Measurements from ENCODE around the gene HNRNPUL2. TPM values are rescaled to one million over a fixed set of nuclear protein-coding genes. Genes with fewer than 3 reads are reported as not detected.

HNRNPUL2 gene
- total and polyA plus RNA-seq, 2 donors from 2014 or later = 37.1 to 49.0 TPM

DNA sequence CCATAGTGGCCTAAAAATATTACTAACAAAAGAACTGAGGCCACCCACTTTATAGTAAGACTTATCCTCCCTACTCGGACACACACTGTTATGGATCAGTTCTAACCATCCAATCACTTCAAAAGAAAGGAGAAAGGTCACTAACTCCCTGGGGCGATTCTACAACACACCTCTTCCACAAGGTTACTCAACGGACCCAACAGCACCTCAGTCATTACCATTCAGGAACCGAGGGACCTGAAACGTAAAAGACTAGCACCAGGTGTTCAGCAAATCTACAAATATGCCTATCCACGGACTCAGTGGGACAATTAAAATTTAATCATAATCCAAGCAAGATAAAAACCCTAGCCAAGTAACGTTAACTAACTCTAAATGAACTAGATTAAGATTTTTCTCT is 1.6 kb downstream of the HNRNPUL2 start:
- Histone ChIP-seq H3K27ac (ENCODE audit: low read depth in 2 of 2, low read length in 2 of 2) (peak overlapping the region; percentile 65 to 97), H3K36me3 (ENCODE audit: control insufficient read depth in 2 of 3, insufficient read depth in 3 of 3, low read length in 3 of 3) (peaks cover 12 to 35% (median 28%) of the 10 kb centered on the region in 3 donors)
- intact Hi-C loops (cut with DNase I) = no loop called here

DNA sequence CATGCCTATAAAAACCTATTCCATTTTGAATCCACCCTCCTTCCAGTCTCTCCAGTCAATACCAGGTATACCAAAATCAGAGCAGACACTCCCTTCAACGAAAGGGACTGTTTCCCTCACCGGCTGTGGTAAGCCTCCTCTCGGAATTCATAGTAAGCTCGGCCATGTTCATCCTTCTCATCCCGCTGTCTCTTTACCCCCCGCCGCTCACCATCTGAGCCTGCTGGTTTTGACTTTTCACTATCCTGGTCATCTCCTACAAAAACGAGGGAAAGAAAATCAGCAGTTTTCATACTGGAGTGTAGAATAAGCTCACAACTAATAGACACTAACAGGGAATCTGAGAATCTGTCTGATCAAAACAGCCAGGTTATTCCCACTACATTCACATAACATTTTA is 3.1 kb downstream of the HNRNPUL2 start:
- FAIRE-seq (no peak), DNase-seq (no peak)
- TF ChIP-seq, protein P1, sequence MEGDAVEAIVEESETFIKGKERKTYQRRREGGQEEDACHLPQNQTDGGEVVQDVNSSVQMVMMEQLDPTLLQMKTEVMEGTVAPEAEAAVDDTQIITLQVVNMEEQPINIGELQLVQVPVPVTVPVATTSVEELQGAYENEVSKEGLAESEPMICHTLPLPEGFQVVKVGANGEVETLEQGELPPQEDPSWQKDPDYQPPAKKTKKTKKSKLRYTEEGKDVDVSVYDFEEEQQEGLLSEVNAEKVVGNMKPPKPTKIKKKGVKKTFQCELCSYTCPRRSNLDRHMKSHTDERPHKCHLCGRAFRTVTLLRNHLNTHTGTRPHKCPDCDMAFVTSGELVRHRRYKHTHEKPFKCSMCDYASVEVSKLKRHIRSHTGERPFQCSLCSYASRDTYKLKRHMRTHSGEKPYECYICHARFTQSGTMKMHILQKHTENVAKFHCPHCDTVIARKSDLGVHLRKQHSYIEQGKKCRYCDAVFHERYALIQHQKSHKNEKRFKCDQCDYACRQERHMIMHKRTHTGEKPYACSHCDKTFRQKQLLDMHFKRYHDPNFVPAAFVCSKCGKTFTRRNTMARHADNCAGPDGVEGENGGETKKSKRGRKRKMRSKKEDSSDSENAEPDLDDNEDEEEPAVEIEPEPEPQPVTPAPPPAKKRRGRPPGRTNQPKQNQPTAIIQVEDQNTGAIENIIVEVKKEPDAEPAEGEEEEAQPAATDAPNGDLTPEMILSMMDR (IDR thresholded peaks at IDR 0.05; ENCODE audit: borderline replicate concordance, extremely low read depth, insufficient read depth) = no peak
- no peaks in the 10 kb centered on the region for H3K9me3 ChIP-seq (ENCODE audit: control insufficient read depth in 2 of 3, insufficient read depth in 1 of 3, low read length in 3 of 3)
- H3K9ac ChIP-seq (ENCODE audit: low read length in 3 of 3) = peak overlapping the region in 1 of 3 donors; percentile 43
- H3K27me3 ChIP-seq (ENCODE audit: control insufficient read depth, insufficient read depth, low read length) = no peaks in the 10 kb centered on the region
- peaks cover 21 to 47% (median 37%) of the 10 kb centered on the region in 3 donors for H3K36me3 ChIP-seq (ENCODE audit: control insufficient read depth in 2 of 3, insufficient read depth in 3 of 3, low read length in 3 of 3)
- H3K4me1 ChIP-seq (ENCODE audit: control insufficient read depth in 2 of 3, insufficient read depth in 2 of 3, low read depth in 1 of 3, low read length in 3 of 3) = peaks cover 0 to 13% (median 3%) of the 10 kb centered on the region in 3 donors
- no peak overlapping the region for H3K27ac ChIP-seq (ENCODE audit: low read depth in 2 of 2, low read length in 2 of 2)
- intact Hi-C loops (cut with DNase I) = no loop called here
- peak overlapping the region in 2 of 3 donors; percentile 82 to 99 for H3K4me3 ChIP-seq (ENCODE audit: low read length in 3 of 3)

More for the DNA sequence above, 1.6 kb downstream of the HNRNPUL2 start:
- peak in 1 of 5 donors; percentile 27 for DNase-seq
- Histone ChIP-seq H3K9ac (ENCODE audit: low read length in 3 of 3) (peak overlapping the region; percentile 45 to 83 (median 78)), H3K27me3 (ENCODE audit: control insufficient read depth, insufficient read depth, low read length) (no peaks in the 10 kb centered on the region), H3K9me3 (ENCODE audit: control insufficient read depth in 2 of 3, insufficient read depth in 1 of 3, low read length in 3 of 3) (no peaks in the 10 kb centered on the region), H3K4me1 (ENCODE audit: control insufficient read depth in 2 of 3, insufficient read depth in 2 of 3, low read depth in 1 of 3, low read length in 3 of 3) (peaks cover 3 to 20% (median 4%) of the 10 kb centered on the region in 3 donors), H3K4me3 (ENCODE audit: low read length in 3 of 3) (peak overlapping the region; percentile 69 to 99 (median 82))
- no peak for FAIRE-seq
- TF ChIP-seq, protein P1 (IDR thresholded peaks at IDR 0.05; ENCODE audit: borderline replicate concordance, extremely low read depth, insufficient read depth) = no peak

DNA sequence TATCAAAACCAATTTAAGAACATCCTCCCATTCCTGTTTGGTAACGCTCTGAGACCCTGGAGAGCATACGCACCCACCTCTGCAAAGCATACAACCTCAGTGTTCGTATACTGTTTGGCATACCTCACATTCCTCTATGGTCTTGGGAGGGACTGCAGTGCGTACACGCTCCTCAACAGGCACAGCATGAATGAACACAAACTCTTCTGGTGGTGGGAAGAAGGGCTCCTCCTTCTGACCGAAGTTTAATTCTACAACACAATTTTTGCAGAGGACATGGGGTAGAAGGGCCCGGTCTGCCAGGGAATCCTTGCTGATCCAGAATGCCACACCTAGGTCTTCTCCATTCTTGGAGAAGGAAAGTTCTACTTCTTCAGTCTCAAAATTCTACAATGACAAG is 5.3 kb downstream of the HNRNPUL2 start:
- Histone ChIP-seq H3K36me3 (ENCODE audit: control insufficient read depth in 2 of 3, insufficient read depth in 3 of 3, low read length in 3 of 3) (peaks cover 26 to 68% (median 42%) of the 10 kb centered on the region in 3 donors), H3K4me3 (ENCODE audit: low read length in 3 of 3) (no peak overlapping the region), H3K9ac (ENCODE audit: low read length in 3 of 3) (no peak overlapping the region), H3K27ac (ENCODE audit: low read depth in 2 of 2, low read length in 2 of 2) (no peak overlapping the region), H3K4me1 (ENCODE audit: control insufficient read depth in 2 of 3, insufficient read depth in 2 of 3, low read depth in 1 of 3, low read length in 3 of 3) (peaks cover 0 to 13% (median 3%) of the 10 kb centered on the region in 3 donors), H3K27me3 (ENCODE audit: control insufficient read depth, insufficient read depth, low read length) (no peaks in the 10 kb centered on the region), H3K9me3 (ENCODE audit: control insufficient read depth in 2 of 3, insufficient read depth in 1 of 3, low read length in 3 of 3) (no peaks in the 10 kb centered on the region)
- DNase-seq (peak in 3 of 5 donors; percentile 19 to 61 (median 35)), FAIRE-seq (no peak)
- TF ChIP-seq, protein P1 (IDR thresholded peaks at IDR 0.05; ENCODE audit: borderline replicate concordance, extremely low read depth, insufficient read depth) = no peak
- intact Hi-C loops (cut with DNase I) = no loop called here
